NCI-H2107 treated with DMSO at 0.1 percent for 48 hours (cell line): ENCODE results near the gene NFATC2.

ENCODE experiments used
- DNase-seq: peaks from one replicate; lab custom pipeline; 2025; ENCODE audit not compliant: unreplicated experiment; lab: John Stamatoyannopoulos, UW

The NFATC2 gene

DNA sequence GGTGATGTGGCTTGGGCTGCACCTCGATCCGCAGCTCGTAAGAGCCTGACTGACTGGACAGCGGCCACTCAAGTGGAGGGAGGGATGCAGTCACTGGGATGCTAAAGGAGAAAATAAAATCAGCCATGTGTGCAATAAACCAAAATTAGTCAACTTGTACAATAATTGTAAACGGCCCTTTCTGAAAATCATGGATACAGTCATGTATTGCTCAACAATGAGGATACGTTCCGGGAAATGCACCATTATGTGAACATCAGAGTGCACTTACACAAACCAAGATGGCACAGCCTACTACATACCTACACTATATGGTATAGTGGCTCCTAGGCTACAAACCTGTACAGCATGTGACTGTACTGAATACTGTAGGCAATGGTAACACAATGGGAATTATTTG, 25.7 kb downstream of the NFATC2 start:
- DNase-seq, result no peak

DNA sequence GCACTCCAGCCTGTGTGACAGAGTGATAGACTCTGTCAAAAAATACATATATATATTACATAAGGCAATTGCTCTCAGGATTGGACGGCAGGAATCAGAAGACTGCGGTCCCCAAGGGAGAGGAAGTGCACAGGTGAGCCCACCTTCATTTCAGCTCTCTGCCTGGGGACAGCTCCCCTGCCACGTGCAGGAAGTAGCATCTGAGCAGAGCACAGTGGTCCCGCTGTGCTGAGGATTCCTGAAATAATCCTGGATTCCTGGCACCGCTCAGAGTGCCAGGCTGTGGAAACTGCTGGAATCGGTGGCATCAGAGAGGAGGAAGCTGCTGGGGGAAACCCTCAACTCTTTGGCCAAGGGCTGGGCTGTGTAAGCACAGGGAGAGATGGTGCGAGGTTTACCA, 27.7 kb downstream of the NFATC2 start:
- no peak for DNase-seq

GRCh38 chr20:51514249-51514648, 28.3 kb downstream of the NFATC2 start:
- DNase-seq, result no peak

- no peak for DNase-seq
Observed at GRCh38 chr20:51513545-51513944, 29.0 kb downstream of the NFATC2 start.

GRCh38 chr20:51512645-51513044, 29.9 kb downstream of the NFATC2 start:
- DNase-seq, result no peak

DNA sequence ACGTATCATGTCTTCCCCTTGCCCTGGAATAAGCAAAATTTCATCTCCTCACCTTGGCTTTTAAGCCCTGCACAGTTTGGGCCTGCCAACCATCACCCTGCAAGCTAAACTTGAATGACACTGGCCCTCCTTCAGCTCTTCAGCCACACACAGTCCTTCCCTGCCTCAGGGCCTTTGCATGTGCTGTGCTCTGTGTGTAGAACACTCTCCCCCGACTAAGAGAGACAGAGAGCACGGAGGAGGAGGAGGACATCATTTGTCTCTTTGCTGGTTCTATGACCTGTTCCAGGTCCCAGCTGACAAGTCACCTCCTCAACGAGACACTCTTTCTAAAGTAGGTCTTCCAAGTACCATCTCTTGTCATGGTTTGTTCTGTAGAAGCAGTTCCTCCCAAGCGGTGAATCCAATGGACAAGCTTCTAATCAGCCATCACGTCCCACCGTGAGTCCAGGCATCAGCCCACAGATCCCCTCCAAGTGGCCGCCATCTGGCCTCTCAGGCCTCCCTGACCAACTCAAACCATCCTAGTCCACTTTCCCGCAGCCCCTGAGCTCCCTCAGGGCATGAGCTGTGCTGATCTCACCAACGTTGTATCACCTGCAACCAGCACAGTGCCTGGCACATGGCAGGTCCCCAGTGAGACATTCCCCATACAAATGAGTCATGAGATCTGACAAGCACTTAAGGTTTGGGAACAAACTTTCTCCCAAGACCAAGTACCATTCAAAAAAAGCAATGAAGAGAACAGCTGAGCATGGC, 30.5 kb downstream of the NFATC2 start:
- DNase-seq, result no peak

GRCh38 chr20:51510936-51511605, 31.4 kb downstream of the NFATC2 start:
- DNase-seq, result no peak

GRCh38 chr20:51510169-51510568, 32.4 kb downstream of the NFATC2 start:
- DNase-seq, result no peak

GRCh38 chr20:51509208-51509607, 33.3 kb downstream of the NFATC2 start:
- DNase-seq, result no peak

DNA sequence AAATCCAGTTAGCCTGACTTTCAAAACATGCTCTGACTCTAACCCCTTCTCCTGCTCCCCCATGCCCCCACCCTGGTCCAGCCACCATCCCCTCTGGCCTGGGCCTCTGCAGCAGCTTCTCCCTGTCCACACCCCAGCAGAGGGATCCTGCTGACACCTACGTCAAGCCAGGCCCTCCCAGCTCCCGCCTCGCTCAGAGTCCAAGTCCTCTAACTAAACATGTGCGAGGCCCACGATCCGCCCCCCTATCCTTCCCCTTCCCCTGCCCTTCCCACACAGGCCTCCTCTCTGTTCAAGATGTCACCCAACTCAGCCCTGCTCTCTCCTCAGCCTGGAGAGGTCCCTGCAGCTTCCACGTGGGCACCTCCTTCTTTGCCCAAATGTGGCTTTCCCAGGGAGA, 33.7 kb downstream of the NFATC2 start:
- DNase-seq, result no peak

DNA sequence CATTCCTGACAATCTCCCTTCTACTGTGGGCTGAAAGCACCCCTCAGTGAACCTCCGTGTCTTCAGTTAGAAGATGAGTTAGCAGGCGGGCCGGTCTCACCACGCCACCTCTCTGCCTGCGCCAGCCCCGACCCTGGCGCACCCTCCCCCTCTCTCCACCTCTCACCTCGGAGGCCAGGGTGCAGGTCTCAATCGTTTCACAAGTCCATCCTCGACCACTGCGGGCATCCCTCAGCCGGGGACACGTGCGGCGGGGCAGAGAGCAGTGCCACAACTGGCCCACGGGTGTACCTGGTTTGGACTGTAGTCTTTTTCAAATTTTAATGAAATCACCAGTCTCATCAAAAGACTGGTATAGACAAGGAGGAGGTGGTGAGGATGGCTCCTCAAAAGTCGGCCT, 34.4 kb downstream of the NFATC2 start:
- no peak for DNase-seq

- DNase-seq, result no peak
Observed at GRCh38 chr20:51507216-51508036, 35.1 kb downstream of the NFATC2 start.

DNA sequence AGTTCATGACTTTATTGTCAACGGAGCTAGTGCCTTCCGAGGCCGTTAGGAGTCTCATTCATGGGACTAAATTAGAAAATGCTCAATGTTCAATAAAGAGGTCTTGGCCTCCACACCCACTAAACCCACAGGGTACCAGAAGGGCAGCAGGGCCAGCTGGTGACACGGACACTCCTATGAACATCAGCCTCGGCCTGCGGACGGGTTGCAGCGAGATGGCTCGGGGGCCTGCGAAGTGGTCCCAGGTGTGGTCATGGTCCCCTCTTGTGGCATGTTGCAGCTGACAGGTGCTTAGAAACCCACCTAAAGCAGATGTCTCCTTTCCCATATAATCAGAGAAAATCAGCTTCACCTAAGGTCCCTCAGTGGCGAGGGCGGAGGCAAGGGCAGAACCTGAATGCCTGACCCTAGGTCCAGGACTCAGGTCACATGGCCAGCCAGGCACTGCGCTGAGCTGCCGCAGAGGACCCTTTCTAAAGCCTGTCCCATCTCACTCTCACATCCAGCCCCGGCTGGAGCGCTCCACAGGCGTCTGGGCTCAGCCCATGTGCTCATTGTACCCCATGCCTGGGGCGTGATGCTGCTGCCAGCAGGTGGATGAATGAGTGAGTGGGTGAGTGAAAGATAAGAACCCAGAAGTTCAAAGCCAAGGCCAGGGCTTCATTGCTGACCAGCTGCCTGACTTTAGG, 35.8 kb downstream of the NFATC2 start:
- no peak for DNase-seq

DNA sequence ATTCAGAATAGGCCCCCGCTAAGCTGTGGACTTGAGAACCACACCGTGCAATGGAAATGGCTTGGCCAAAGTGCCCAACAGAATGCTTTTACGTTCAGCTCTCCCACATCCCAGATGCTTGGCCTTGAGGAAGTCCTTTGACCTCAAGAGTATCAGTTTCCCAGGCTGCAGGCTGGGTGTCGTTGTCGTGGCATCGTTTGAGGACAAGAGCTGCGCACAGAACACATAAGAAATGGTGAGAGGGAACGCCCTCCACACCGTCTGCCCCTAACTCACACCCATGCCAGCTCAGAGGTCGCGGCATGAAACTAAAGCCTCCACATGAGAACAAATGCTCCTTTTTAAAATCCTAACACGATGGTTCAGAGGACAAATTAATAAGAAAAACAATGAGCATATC, 37.0 kb downstream of the NFATC2 start:
- DNase-seq, result no peak

- no peak for DNase-seq
Observed at GRCh38 chr20:51503376-51503775, 39.1 kb downstream of the NFATC2 start.

DNA sequence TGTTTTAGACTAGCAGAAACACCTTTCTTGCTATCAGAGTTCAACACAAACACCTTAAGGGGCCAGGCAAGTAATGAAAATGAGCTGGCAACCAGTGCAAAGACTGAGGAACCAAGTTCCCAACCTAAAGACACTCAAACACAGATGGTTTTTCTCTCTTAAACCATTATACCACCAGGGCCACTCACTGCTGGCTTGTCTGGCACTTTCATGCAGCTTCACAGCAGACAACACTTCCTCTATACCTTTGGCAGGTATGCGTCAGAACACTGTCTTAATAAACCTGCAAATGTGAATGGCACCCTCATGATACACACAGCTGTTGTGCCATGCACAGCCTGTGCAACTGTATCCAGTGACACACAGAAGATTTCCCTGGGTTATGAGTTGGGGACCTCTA, 41.6 kb downstream of the NFATC2 start:
- no peak for DNase-seq

- no peak for DNase-seq
Observed at GRCh38 chr20:51500311-51500710, 42.2 kb downstream of the NFATC2 start.

DNA sequence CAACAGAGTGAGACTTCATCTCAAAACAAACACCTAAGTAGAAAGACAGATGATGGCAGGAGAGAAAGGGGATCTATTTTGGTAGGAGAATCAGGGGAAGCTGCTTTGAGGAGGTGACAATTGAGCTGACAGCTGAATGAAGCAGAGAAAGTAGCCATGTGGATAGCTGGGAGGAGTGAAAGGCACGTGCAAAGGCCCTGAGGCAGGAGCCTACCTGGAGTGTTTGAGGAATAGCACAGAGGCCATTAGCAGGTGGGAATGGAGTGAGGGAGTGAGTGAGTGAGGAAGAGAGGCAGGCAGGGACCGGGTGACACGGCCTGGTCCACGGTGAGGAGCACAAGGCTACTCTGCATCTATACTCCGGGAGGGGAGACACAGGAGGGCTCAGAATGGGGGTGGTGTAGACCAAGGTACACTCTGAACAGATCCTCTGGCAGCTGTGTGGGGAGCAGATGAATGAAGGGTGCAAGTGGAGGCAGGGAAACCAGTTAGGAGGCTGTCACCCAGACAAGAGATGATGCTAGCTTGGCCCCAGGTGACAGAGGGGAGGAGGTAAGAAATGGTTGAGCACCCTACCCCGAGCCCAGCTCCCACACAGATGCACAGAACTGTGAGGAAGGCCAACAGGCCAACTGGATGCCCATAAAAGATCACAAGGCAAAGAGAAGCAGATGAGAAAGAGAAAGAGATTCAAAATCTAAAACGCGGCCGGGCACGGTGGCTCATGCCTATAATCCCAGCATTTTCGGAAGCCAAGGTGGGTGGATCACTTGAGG, 43.6 kb downstream of the NFATC2 start:
- no peak for DNase-seq

- DNase-seq, result no peak
Observed at GRCh38 chr20:51497542-51498467, 44.7 kb downstream of the NFATC2 start.
